ENCODE results near the gene NTM. TPM values are rescaled to one million over a fixed set of nuclear protein-coding genes. Genes with fewer than 3 reads are reported as not detected.
A peak's percentile ranks its signal among the peaks of the same experiment; 100 is the strongest.

The NTM gene
- total RNA-seq, 2 experiments from 2014 or later: not detected

GRCh38 chr11:131402040-131402439 is 31.6 kb downstream of the NTM start:
- no peak for ATAC-seq
- Mint-ChIP-seq H3K4me3 (no peak overlapping the region), H3K27me3 (no peaks in the 10 kb centered on the region), H3K9me3 (no peaks in the 10 kb centered on the region), H3K27ac (no peak overlapping the region), H3K4me1 (ENCODE audit: low read depth) (no peaks in the 10 kb centered on the region), H3K36me3 (ENCODE audit: low read depth) (no peaks in the 10 kb centered on the region)
- POLR2A ChIA-PET: no interaction called here
- intact Hi-C loops (cut with micrococcal nuclease): no loop called here
- no peak for TF ChIP-seq CTCF (IDR thresholded peaks at IDR 0.05)
- CTCF ChIA-PET: no interaction called here
- DNase-seq: no peak

GRCh38 chr11:131404010-131404409 is 33.6 kb downstream of the NTM start:
- peaks cover 2% of the 10 kb centered on the region for H3K27me3 Mint-ChIP-seq
- intact Hi-C loops (cut with micrococcal nuclease): no loop called here
- no peaks in the 10 kb centered on the region for H3K36me3 Mint-ChIP-seq (ENCODE audit: low read depth)
- ATAC-seq (no peak), DNase-seq (no peak)
- H3K4me1 Mint-ChIP-seq (ENCODE audit: low read depth): no peaks in the 10 kb centered on the region
- ChIA-PET POLR2A (no interaction called here), CTCF (no interaction called here)
- no peaks in the 10 kb centered on the region for H3K9me3 Mint-ChIP-seq
- H3K4me3 Mint-ChIP-seq: no peak overlapping the region
- H3K27ac Mint-ChIP-seq: no peak overlapping the region
- no peak for TF ChIP-seq CTCF (IDR thresholded peaks at IDR 0.05)

GRCh38 chr11:131408025-131408640 is 37.7 kb downstream of the NTM start:
- Mint-ChIP-seq H3K4me3 (no peak overlapping the region), H3K9me3 (no peaks in the 10 kb centered on the region), H3K27me3 (peaks cover 2% of the 10 kb centered on the region), H3K36me3 (ENCODE audit: low read depth) (no peaks in the 10 kb centered on the region), H3K4me1 (ENCODE audit: low read depth) (no peaks in the 10 kb centered on the region), H3K27ac (no peak overlapping the region)
- DNase-seq (peak; percentile 4), ATAC-seq (no peak)
- intact Hi-C loops (cut with micrococcal nuclease): no loop called here
- POLR2A ChIA-PET: no interaction called here
- CTCF ChIA-PET: no interaction called here
- no peak for TF ChIP-seq CTCF (IDR thresholded peaks at IDR 0.05)

GRCh38 chr11:131409345-131409744 is 38.9 kb downstream of the NTM start:
- ATAC-seq: no peak
- intact Hi-C loops (cut with micrococcal nuclease): no loop called here
- Mint-ChIP-seq H3K36me3 (ENCODE audit: low read depth) (no peaks in the 10 kb centered on the region), H3K27me3 (peaks cover 2% of the 10 kb centered on the region), H3K4me1 (ENCODE audit: low read depth) (no peaks in the 10 kb centered on the region), H3K9me3 (no peaks in the 10 kb centered on the region), H3K27ac (no peak overlapping the region), H3K4me3 (no peak overlapping the region)
- no peak for DNase-seq
- POLR2A ChIA-PET: no interaction called here
- TF ChIP-seq CTCF (IDR thresholded peaks at IDR 0.05): no peak
- CTCF ChIA-PET: no interaction called here

- CTCF ChIA-PET: no interaction called here
- no peak overlapping the region for H3K27ac Mint-ChIP-seq
- H3K4me1 Mint-ChIP-seq (ENCODE audit: low read depth): no peaks in the 10 kb centered on the region
Observed at GRCh38 chr11:131411636-131412035, 41.2 kb downstream of the NTM start.

More at GRCh38 chr11:131411636-131412035, 41.2 kb downstream of the NTM start:
- intact Hi-C loops (cut with micrococcal nuclease): no loop called here
- ATAC-seq (no peak), DNase-seq (no peak)
- POLR2A ChIA-PET: no interaction called here
- Mint-ChIP-seq H3K4me3 (no peak overlapping the region), H3K9me3 (no peaks in the 10 kb centered on the region), H3K27me3 (peaks cover 2% of the 10 kb centered on the region), H3K36me3 (ENCODE audit: low read depth) (no peaks in the 10 kb centered on the region)
- TF ChIP-seq CTCF (IDR thresholded peaks at IDR 0.05): no peak
